CD4-positive, alpha-beta T cell treated with Interleukin-17A for 4 hours (primary cell): ENCODE measurements around the gene KLF13.
A peak's percentile ranks its signal among the peaks of the same experiment; 100 is the strongest.

Experiments
- DNase-seq: peaks from one replicate; pipeline ENCODE4 v3.0.0-alpha.2; 2020; ENCODE audit warnings: mixed read lengths

The KLF13 gene

DNA sequence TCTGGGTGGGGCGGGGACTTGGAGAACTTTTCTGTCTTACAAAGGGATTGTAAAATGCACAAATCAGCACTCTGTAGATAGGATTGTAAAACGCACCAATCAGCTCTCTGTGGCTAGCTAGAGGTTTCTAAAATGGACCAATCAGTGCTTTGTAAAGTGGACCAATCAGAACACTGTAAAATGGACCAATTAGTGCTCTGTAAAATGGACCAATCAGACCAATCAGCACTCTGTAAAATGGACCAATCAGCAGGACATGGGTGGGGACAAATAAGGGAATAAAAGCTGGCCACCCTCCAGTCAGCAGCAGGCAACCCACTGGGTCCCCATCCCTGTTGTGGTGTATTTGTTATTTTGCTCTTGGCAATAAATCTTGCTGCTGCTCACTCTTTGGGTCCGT, 77.7 kb downstream of the KLF13 start:
- no peak for DNase-seq

DNA sequence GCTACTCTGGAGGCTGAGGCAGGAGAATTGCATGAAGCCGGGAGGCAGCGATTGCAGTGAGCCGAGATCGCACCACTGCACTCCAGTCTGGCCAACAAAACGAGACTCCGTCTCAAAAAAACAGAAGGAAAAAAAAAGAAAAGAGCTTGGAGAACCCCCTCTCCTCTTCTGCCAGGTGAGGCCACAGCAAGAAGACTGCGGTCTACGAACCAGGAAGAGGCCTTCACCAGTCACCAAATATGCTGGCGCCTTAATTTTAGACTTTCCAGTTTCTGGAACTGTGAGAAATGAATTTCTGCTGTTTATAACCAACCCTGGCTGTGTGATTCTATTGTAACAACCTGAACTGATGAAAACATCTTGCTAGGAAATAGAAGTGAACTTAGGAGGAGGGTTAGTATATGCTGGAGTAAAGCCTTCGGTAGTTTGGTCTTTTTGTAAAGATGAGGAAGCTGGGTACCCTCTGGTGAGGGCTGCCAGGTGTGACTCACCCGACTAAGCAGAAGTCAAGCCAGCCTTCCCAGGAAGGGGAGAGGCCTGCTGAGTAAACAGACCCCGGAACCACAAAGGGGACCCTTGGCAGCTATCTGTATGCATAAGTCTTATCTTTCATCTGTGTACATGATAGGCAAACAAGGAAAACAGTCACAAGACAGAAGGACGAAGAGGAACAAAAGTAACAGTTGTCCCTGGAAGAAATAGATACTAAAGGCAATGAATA, 78.7 kb downstream of the KLF13 start:
- DNase-seq, result peak; percentile 68

DNA sequence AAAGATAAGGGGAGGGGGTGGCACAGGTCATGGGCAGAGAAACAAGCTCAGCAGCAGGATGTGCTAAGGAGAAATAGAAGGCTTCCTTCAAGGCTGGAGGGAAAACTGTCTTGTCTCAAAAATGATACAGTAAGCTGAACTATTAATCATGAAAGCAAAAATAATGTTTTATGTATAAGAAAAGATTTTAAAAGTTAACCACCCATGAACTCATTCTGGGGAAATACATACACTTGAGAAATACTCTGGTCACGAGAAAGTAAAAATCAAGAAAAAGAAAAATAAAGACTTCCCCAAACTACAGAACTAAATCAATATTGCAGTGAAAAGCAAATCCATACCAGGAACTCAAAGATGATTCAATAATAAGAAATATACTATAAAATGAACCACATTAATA, 80.7 kb downstream of the KLF13 start:
- DNase-seq, result no peak

DNA sequence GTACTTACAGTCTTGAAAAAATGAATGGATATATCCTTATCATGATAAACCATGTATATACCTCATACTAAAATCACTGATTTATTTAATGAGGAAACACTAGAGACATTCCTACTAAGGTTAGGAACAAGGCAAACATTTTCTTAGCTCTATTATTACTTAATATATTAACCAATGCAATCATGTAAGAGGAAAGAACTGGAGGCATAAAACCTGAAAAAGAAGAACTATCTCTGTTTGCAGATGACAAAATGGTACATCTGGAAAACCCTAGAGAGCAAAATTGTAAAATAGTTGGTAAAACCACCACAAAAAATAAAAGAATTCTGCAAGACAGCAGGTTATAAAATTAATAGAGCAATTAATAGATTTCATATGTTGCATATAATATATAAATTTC, 81.2 kb downstream of the KLF13 start:
- DNase-seq, result no peak

DNA sequence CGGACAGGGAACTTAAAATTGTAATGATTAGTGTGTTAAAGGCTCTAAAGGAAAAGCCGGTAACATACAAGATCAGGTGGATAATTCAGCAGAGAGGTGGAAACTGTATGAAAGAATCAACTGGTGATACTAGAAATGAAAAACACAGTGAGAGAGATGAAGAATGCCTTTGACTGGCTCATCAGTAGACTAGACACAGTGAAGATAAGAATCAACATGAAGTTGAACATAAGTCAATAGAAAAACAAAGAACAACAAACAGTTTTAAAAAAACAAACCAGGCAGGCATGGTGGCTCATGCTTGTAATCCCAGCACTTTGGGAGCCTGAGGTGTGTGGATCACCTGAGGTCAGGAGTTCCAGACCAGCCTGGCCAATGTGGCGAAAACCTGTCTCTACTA, 82.1 kb downstream of the KLF13 start:
- DNase-seq, result no peak

DNA sequence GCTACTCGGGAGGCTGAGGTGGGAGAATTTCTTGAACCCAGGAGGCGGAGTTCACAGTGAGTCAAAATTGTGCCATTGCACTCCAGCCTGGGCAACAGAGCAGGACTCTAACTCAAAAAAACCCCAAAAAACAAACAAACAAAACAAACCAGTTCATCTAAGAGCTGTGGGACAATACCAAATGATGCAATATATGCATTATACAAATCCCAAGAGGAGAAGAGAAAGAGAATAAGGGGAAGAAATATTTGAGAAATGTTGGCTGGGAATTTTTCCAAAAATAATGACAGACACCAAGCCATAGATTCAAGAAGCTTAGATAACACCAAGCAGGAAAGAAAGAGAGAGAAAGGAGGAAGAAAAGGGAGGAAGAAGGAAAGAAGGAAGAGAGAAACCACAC, 82.5 kb downstream of the KLF13 start:
- DNase-seq, result no peak

DNA sequence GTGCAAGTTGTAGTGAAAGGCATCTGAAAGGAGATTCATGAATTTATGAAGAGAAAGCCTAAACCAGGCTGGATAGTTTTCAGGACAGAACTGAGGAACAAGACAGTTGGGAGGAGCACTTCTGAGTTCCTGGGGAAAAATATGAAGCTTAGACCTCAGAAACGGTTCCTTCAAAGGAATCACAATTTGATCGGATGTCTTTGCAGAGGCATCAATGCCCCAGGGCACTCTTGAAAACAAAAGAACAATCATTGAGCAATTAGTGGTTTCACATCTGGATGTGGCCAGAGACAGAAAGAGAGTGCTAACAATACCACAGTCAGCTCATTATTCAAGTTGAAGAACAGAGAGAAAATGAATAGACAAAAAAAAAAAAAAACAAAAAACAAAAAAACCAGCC, 86.2 kb downstream of the KLF13 start:
- DNase-seq, result no peak

DNA sequence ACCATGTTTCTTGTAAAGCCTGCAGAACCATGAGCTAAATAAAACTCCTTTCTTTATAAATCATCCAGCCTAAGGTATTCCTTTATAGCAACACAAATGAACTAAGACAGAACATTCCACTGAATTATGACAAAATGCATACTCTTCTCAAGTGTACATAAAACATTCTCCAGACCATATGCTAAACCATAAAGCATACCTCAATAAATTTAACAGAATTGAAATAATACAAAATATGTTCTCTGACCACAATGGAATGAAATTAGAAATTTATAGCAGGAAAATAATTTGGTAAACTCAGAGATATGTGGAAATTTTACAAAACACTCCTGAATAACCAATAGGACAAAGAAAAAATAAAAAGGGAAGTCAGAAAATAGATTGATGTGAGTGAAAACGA, 88.6 kb downstream of the KLF13 start:
- DNase-seq, result no peak

DNA sequence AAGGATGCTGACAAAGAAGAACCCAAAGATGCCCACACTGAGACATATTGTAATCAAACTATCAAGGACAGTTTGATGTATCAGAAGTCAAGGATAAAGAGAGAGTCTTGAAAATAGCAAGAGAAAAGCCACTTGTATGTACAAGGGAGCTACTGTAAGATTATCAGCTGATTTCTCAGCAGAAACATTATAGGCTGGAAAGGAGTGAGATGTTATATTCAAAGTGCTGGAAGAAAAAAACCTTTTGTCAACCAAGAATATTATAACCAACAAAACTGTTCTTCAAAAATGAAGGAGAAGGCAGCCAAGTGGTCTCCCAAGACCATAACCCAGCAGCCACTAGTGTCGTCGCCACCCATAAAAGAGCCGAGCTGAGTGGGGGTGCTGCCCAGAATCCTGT, 93.2 kb downstream of the KLF13 start:
- DNase-seq, result no peak

DNA sequence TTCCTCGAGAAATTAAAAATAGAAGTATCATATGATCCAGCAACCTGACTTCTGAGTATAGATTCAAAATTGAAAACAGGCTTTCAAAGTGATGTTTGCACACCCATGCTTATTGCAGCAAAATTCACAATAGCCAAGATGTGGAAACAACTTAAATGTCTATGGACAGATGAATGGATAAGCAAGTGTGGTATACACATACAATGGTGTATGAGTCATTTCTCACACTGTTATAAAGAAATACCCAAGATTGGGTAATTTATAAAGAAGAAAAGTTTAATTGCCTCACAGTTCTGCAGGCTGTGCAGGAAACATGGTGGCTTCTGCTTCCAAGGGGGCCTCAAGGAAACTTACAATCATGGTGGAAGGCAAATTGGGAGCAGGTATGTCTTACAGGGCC, 100.8 kb downstream of the KLF13 start:
- no peak for DNase-seq
